ENCODE measurements around the gene ELAPOR1.

DNA sequence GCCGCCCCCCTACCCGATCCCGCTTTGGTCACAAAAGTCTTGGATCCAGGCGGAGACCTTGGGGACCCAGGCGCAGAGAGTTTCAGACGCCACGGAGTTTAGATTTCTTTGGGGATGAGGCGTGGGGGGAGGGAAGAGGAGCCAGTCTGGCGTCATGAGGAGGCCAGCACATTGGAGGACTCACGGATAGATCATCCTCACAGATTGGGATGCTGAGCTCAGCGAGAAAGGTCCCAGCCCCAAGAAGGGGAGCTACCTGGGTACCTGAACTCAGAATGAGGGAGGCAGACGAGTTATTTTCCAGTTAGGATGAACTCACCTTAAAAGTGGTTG lies 393 bp downstream of the ELAPOR1 start:
- TF ChIP-seq, protein P1, sequence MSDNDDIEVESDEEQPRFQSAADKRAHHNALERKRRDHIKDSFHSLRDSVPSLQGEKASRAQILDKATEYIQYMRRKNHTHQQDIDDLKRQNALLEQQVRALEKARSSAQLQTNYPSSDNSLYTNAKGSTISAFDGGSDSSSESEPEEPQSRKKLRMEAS (IDR thresholded peaks at IDR 0.05), result no peak
- TF ChIP-seq, protein P2, sequence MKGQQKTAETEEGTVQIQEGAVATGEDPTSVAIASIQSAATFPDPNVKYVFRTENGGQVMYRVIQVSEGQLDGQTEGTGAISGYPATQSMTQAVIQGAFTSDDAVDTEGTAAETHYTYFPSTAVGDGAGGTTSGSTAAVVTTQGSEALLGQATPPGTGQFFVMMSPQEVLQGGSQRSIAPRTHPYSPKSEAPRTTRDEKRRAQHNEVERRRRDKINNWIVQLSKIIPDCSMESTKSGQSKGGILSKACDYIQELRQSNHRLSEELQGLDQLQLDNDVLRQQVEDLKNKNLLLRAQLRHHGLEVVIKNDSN (IDR thresholded peaks at IDR 0.05), result no peak
- TF ChIP-seq CEBPB (IDR thresholded peaks at IDR 0.05) (no peak), TEAD4 (IDR thresholded peaks at IDR 0.05) (no peak), RAD21 (IDR thresholded peaks at IDR 0.05; ENCODE audit: low read depth) (no peak), YY1 (IDR thresholded peaks at IDR 0.05; ENCODE audit: low read depth) (no peak), TAF1 (IDR thresholded peaks at IDR 0.05; ENCODE audit: low read depth) (no peak)
